Mucosa of descending colon (tissue), 3 donors: ENCODE data around the gene KRTAP1-3. TPM values are rescaled to one million over a fixed set of nuclear protein-coding genes. Genes with fewer than 3 reads are reported as not detected.

Source experiments
- ATAC-seq: fragments of 200-7000 bp; cut with Tn5 transposase; one replicate; pipeline ENCODE4 v1.9.1; 2020; ENCODE audit warnings: mild to moderate bottlenecking, moderate library complexity
- DNase-seq, 3 donors: peaks; one replicate each; pipeline ENCODE4 v3.0.0-alpha.2; 2020
- H3K36me3 ChIP-seq: fragments of 200-600 bp; one replicate; pipeline ENCODE4 v1.8.0; 2021; ENCODE audit warnings: low read depth, mild to moderate bottlenecking
- H3K4me1 ChIP-seq: fragments of 200-600 bp; one replicate; pipeline ENCODE4 v1.8.0; 2021; ENCODE audit warnings: low read depth, mild to moderate bottlenecking
- H3K4me3 ChIP-seq: fragments of 200-600 bp; one replicate; pipeline ENCODE4 v1.8.0; 2021; ENCODE audit warnings: mild to moderate bottlenecking
- H3K9me3 ChIP-seq: fragments of 200-600 bp; one replicate; pipeline ENCODE4 v1.8.0; 2021; ENCODE audit warnings: mild to moderate bottlenecking
- intact Hi-C, 2 donors: fragments of 100-400 bp; cut with DNase I in 1 of 2; cut with micrococcal nuclease in 1 of 2; formaldehyde crosslinking; loops; one replicate each; pipeline versions ENCODE4 v1.11.0 to v1.11.1; 2022; cut with DNase I, micrococcal nuclease
- total RNA-seq, 3 donors: library from RNA; stranded (reverse); fragmentation: NEBNext Ultra II Directional in 2 of 3; extraction: Animal tissue kit (Norgen Biotek cat#: 25700) in 2 of 3; gene quantifications; one replicate each; pipeline versions ENCODE4 v1.2.1 to v1.2.4, GENCODE V29; 2021 to 2023
- TF ChIP-seq, protein P1 (sequence below): fragments of 200-600 bp; IDR thresholded peaks from one replicate; pipeline ENCODE4 v1.8.0; 2022; ENCODE audit warnings: antibody characterized with exemption, mild to moderate bottlenecking
- donor health status: DM: no; HTN: no; CAD: no; lungs with moderate emphysema.
- donor health status: DM: no; HTN: no; CAD: no.
- donor health status: DM: no; HTN: yes; CAD: no.

KRTAP1-3 gene
- total RNA-seq, 3 donors from 2014 or later: not detected

DNA sequence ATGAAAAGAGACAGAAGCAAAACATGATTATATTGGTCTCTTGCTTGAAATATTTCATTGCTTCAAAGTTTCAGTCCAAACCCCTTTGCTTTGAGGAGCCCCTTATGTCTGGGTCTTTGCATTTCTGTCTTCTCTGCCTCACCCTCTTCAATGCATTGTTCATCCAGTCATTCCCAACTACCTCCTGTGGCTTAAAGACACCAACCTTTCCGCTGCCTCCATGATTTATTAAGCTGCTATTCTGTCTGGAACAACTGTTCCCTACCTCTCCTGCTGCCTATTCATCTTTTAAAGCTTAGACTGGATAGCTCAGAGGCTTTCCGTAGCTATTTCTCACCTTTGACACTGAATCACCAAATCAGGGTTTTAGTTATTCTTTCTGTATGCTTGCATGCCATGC is 37.3 kb downstream of the KRTAP1-3 start:
- H3K4me1 ChIP-seq: no peaks in the 10 kb centered on the region
- ATAC-seq: no peak
- H3K4me3 ChIP-seq: no peak overlapping the region
- no peaks in the 10 kb centered on the region for H3K36me3 ChIP-seq
- no peak for DNase-seq
- intact Hi-C loops: no loop called here
- TF ChIP-seq, protein P1, sequence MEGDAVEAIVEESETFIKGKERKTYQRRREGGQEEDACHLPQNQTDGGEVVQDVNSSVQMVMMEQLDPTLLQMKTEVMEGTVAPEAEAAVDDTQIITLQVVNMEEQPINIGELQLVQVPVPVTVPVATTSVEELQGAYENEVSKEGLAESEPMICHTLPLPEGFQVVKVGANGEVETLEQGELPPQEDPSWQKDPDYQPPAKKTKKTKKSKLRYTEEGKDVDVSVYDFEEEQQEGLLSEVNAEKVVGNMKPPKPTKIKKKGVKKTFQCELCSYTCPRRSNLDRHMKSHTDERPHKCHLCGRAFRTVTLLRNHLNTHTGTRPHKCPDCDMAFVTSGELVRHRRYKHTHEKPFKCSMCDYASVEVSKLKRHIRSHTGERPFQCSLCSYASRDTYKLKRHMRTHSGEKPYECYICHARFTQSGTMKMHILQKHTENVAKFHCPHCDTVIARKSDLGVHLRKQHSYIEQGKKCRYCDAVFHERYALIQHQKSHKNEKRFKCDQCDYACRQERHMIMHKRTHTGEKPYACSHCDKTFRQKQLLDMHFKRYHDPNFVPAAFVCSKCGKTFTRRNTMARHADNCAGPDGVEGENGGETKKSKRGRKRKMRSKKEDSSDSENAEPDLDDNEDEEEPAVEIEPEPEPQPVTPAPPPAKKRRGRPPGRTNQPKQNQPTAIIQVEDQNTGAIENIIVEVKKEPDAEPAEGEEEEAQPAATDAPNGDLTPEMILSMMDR: no peak
- no peaks in the 10 kb centered on the region for H3K9me3 ChIP-seq

DNA sequence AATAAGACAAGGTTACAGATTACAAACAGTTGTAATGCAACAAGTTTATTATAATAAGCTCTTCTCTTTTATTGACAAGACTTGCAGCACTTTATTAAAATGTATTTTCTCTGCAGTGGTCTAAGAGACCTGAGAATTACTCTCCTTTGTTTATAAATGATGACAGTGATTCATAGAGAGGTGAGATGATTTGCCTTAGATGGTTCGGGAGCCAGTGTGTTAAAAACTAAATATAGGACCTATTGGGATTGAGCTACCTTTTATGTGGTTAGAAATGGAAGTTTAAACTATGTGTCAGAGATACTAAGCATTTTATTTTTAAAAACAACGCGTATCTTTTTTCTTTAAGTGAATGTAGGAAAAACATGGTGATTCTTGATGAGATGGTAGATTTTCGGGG is 37.8 kb downstream of the KRTAP1-3 start:
- no peaks in the 10 kb centered on the region for H3K36me3 ChIP-seq
- no peaks in the 10 kb centered on the region for H3K9me3 ChIP-seq
- TF ChIP-seq, protein P1: no peak
- no peak for DNase-seq
- intact Hi-C loops: no loop called here
- ATAC-seq: no peak
- no peaks in the 10 kb centered on the region for H3K4me1 ChIP-seq
- no peak overlapping the region for H3K4me3 ChIP-seq

DNA sequence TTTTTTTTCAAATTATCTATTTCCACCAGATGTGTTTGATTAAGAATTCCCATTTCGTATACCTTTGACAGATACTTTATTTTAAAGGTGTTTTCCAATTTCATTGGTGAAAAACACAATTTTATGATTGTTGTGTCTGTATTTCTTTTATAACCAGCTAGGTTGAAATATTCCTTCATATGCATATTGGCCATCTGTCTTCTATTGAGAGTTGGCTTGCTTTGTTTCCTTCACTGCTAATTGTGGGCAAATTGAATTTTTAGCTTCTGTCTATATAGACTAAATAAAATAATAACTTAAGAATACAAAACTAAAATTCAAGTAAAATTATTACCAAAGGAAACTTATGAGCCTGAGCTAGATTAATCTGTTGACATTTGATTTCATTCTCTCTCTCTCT is 39.6 kb downstream of the KRTAP1-3 start:
- ATAC-seq: no peak
- Histone ChIP-seq H3K4me3 (no peak overlapping the region), H3K9me3 (no peaks in the 10 kb centered on the region), H3K36me3 (no peaks in the 10 kb centered on the region), H3K4me1 (no peaks in the 10 kb centered on the region)
- TF ChIP-seq, protein P1: no peak
- intact Hi-C loops: no loop called here
- no peak for DNase-seq

DNA sequence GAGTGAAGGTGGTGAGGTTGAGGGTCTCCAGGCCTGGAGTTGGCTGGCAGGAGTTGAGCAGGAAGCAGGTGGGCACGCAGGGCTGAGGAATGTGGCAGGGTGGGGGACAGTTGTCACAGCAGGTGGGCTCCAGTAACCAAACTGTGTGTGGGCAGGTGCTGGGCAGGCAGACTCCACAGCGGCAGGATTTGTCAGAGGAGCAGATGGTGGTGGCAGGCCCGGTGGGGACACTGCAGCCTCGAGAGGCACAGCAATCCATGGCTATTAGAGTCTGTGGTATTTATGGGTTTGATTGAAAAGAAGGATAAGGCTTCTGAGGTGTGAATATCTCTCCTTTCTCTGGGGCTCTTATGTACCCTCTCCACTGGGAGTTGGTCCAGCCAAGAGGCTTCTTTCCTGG is 40.8 kb downstream of the KRTAP1-3 start, which contains the start of gene KRTAP3-3:
Gene KRTAP3-3 (minus strand): TSS at position 326 of the 400 bp plus-strand sequence. CDS start 67 bp downstream, at position 259.
- no peaks in the 10 kb centered on the region for H3K4me1 ChIP-seq
- no peak for DNase-seq
- H3K36me3 ChIP-seq: no peaks in the 10 kb centered on the region
- TF ChIP-seq, protein P1: no peak
- ATAC-seq: no peak
- no peak within 1 kb of the TSS for H3K4me3 ChIP-seq
- no peaks in the 10 kb centered on the region for H3K9me3 ChIP-seq
- intact Hi-C loops: no loop called here

DNA sequence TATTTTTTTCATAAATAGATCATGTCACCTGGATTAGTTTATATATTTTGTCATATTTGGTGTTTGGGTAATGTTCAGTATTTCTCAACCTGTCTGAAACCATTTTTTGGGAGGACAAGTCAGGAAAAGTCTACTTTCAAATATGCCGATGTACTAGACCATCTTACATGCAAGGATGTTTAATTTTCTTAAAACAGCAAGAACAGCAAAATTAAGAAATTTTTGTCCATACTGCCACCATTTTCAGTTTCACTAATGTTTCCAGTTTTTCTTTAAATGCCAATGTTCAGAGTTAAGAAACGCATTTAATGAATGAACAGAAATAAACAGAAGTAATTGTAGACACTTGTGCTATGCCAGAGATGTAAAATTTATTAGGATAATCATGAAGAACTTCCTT is 41.6 kb downstream of the KRTAP1-3 start:
- Histone ChIP-seq H3K9me3 (no peaks in the 10 kb centered on the region), H3K4me3 (no peak overlapping the region), H3K36me3 (no peaks in the 10 kb centered on the region), H3K4me1 (no peaks in the 10 kb centered on the region)
- TF ChIP-seq, protein P1: no peak
- DNase-seq: no peak
- ATAC-seq: no peak
- intact Hi-C loops: no loop called here

DNA sequence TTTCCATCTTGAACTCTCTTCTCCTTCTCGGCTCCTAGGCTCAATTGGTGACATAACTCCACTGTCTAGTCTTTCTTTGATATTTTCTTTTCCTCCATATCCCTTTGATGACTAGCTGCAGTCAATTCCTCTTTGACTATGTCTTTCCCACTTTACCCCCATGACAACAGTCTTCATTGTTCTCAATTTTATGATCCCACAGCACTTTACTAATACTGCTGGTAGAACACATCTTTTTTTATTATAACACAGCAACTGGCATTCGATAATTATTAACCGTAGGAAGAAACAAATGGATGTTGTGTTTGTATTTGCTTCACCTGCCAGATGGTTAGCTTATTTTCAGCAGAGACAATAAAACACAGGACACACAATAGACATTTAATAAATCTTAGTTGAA is 42.0 kb downstream of the KRTAP1-3 start:
- ATAC-seq (peak; percentile 62), DNase-seq (no peak)
- TF ChIP-seq, protein P1: no peak
- intact Hi-C loops: no loop called here
- Histone ChIP-seq H3K4me1 (no peaks in the 10 kb centered on the region), H3K4me3 (no peak overlapping the region), H3K9me3 (no peaks in the 10 kb centered on the region), H3K36me3 (no peaks in the 10 kb centered on the region)
